ENCODE data around the gene DDIT3.

Gene DDIT3

GRCh38 chr12:57476162-57476992, 43.9 kb downstream of the DDIT3 start:
- peak; percentile 85 for TF ChIP-seq CTCF (IDR thresholded peaks at IDR 0.05; ENCODE audit: borderline replicate concordance, control extremely low read depth, extremely low read depth, insufficient read depth, missing control alignments)
- peak; percentile 78 for DNase-seq (ENCODE audit: low spot score)
- in situ Hi-C loops (cut with MboI; ENCODE audit: low sequenced_read_pairs, unreplicated experiment): no loop called here

GRCh38 chr12:57475271-57476161, 44.8 kb downstream of the DDIT3 start:
- no peak for TF ChIP-seq CTCF (IDR thresholded peaks at IDR 0.05; ENCODE audit: borderline replicate concordance, control extremely low read depth, extremely low read depth, insufficient read depth, missing control alignments)
- in situ Hi-C loops (cut with MboI; ENCODE audit: low sequenced_read_pairs, unreplicated experiment): no loop called here
- DNase-seq (ENCODE audit: low spot score): no peak

- no peak for TF ChIP-seq CTCF (IDR thresholded peaks at IDR 0.05; ENCODE audit: borderline replicate concordance, control extremely low read depth, extremely low read depth, insufficient read depth, missing control alignments)
- no peak for DNase-seq (ENCODE audit: low spot score)
- in situ Hi-C loops (cut with MboI; ENCODE audit: low sequenced_read_pairs, unreplicated experiment): no loop called here
These were observed 45.5 kb downstream of the DDIT3 start for GRCh38 chr12:57474862-57475261.

- DNase-seq (ENCODE audit: low spot score): no peak
- no peak for TF ChIP-seq CTCF (IDR thresholded peaks at IDR 0.05; ENCODE audit: borderline replicate concordance, control extremely low read depth, extremely low read depth, insufficient read depth, missing control alignments)
- in situ Hi-C loops (cut with MboI; ENCODE audit: low sequenced_read_pairs, unreplicated experiment): no loop called here
These were observed 45.9 kb downstream of the DDIT3 start for GRCh38 chr12:57474430-57474829.

- no peak for TF ChIP-seq CTCF (IDR thresholded peaks at IDR 0.05; ENCODE audit: borderline replicate concordance, control extremely low read depth, extremely low read depth, insufficient read depth, missing control alignments)
- in situ Hi-C loops (cut with MboI; ENCODE audit: low sequenced_read_pairs, unreplicated experiment): no loop called here
- DNase-seq (ENCODE audit: low spot score): no peak
These were observed 46.4 kb downstream of the DDIT3 start for GRCh38 chr12:57473886-57474285.

- in situ Hi-C loops (cut with MboI; ENCODE audit: low sequenced_read_pairs, unreplicated experiment): no loop called here
- DNase-seq (ENCODE audit: low spot score): no peak
- TF ChIP-seq CTCF (IDR thresholded peaks at IDR 0.05; ENCODE audit: borderline replicate concordance, control extremely low read depth, extremely low read depth, insufficient read depth, missing control alignments): no peak
These were observed 46.9 kb downstream of the DDIT3 start for GRCh38 chr12:57473392-57473791.

Data from GM13976 (cell line).